ENCODE data around the gene CREB3L2.

Gene CREB3L2

GRCh38 chr7:138008588-138009349, 6.9 kb upstream of the CREB3L2 start:
- no peak for DNase-seq

GRCh38 chr7:138008019-138008587, 6.2 kb upstream of the CREB3L2 start:
- DNase-seq, result no peak

GRCh38 chr7:138006106-138006505, 4.2 kb upstream of the CREB3L2 start:
- DNase-seq, result no peak

GRCh38 chr7:138004936-138005335, 3.0 kb upstream of the CREB3L2 start:
- DNase-seq, result no peak

GRCh38 chr7:138004046-138004445, 2.2 kb upstream of the CREB3L2 start:
- DNase-seq, result no peak

GRCh38 chr7:138002828-138003189, 923 bp upstream of the CREB3L2 start:
- no peak for DNase-seq

- peak; percentile 97 for DNase-seq
These were observed 376 bp upstream of the CREB3L2 start for GRCh38 chr7:138002096-138002827.

- no peak for DNase-seq
These were observed 1.7 kb downstream of the CREB3L2 start for GRCh38 chr7:138000081-138000701.

- DNase-seq, result no peak
These were observed 2.3 kb downstream of the CREB3L2 start for GRCh38 chr7:137999496-138000080.

- no peak for DNase-seq
These were observed 3.6 kb downstream of the CREB3L2 start for GRCh38 chr7:137998250-137998649.

- DNase-seq, result no peak
These were observed 5.0 kb downstream of the CREB3L2 start for GRCh38 chr7:137996871-137997270.

- peak; percentile 95 for DNase-seq
These were observed 5.5 kb downstream of the CREB3L2 start for GRCh38 chr7:137996386-137996851.

GRCh38 chr7:137994216-137994615, 7.7 kb downstream of the CREB3L2 start:
- no peak for DNase-seq

GRCh38 chr7:137993395-137993743, 8.5 kb downstream of the CREB3L2 start:
- DNase-seq, result no peak

- no peak for DNase-seq
These were observed 9.1 kb downstream of the CREB3L2 start for GRCh38 chr7:137992550-137993394.

GRCh38 chr7:137992104-137992549, 9.8 kb downstream of the CREB3L2 start:
- no peak for DNase-seq

GRCh38 chr7:137990251-137990941, 11.5 kb downstream of the CREB3L2 start:
- DNase-seq, result no peak

GRCh38 chr7:137989590-137989989, 12.3 kb downstream of the CREB3L2 start:
- DNase-seq, result no peak

GRCh38 chr7:137989094-137989493, 12.8 kb downstream of the CREB3L2 start:
- no peak for DNase-seq

GRCh38 chr7:137987968-137988367, 13.9 kb downstream of the CREB3L2 start:
- no peak for DNase-seq

- no peak for DNase-seq
These were observed 14.3 kb downstream of the CREB3L2 start for GRCh38 chr7:137987563-137987962.

GRCh38 chr7:137987018-137987349, 14.9 kb downstream of the CREB3L2 start:
- no peak for DNase-seq

All from NCI-H524 treated with DMSO at 0.1 percent for 48 hours (cell line).